Measurements from ENCODE around the gene ANAPC16. TPM values are rescaled to one million over a fixed set of nuclear protein-coding genes. Genes with fewer than 3 reads are reported as not detected.

The ANAPC16 gene
- total RNA-seq, 1 donor from 2014 or later: 113 TPM

DNA sequence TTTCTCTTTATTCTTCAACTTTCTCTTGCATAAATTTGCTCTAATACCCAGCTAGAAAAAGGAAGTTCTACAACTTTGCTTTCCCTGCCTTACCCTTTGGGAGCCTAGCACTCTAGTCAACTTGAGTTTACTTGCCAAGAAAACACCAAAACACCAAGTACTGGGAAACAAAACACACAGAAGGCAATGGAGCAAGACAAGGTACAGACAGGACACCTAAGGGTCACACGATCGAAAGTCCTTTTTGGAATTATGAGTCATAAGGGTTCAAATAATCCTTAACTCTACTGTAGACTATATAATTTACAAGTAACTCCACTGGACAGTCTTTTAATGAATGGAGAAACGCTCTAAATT lies 42.6 kb upstream of the ANAPC16 start:
- Histone ChIP-seq H3K36me3 (peaks cover 2% of the 10 kb centered on the region), H3K4me1 (peaks cover 23% of the 10 kb centered on the region), H3K4me3 (no peak overlapping the region), H3K27ac (no peak overlapping the region), H3K27me3 (ENCODE audit: low read depth) (no peaks in the 10 kb centered on the region), H3K9me3 (no peaks in the 10 kb centered on the region)
- ATAC-seq (no peak), DNase-seq (no peak)
- TF ChIP-seq, protein P1, sequence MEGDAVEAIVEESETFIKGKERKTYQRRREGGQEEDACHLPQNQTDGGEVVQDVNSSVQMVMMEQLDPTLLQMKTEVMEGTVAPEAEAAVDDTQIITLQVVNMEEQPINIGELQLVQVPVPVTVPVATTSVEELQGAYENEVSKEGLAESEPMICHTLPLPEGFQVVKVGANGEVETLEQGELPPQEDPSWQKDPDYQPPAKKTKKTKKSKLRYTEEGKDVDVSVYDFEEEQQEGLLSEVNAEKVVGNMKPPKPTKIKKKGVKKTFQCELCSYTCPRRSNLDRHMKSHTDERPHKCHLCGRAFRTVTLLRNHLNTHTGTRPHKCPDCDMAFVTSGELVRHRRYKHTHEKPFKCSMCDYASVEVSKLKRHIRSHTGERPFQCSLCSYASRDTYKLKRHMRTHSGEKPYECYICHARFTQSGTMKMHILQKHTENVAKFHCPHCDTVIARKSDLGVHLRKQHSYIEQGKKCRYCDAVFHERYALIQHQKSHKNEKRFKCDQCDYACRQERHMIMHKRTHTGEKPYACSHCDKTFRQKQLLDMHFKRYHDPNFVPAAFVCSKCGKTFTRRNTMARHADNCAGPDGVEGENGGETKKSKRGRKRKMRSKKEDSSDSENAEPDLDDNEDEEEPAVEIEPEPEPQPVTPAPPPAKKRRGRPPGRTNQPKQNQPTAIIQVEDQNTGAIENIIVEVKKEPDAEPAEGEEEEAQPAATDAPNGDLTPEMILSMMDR (IDR thresholded peaks at IDR 0.05): no peak
- intact Hi-C loops (cut with DNase I): no loop called here

DNA sequence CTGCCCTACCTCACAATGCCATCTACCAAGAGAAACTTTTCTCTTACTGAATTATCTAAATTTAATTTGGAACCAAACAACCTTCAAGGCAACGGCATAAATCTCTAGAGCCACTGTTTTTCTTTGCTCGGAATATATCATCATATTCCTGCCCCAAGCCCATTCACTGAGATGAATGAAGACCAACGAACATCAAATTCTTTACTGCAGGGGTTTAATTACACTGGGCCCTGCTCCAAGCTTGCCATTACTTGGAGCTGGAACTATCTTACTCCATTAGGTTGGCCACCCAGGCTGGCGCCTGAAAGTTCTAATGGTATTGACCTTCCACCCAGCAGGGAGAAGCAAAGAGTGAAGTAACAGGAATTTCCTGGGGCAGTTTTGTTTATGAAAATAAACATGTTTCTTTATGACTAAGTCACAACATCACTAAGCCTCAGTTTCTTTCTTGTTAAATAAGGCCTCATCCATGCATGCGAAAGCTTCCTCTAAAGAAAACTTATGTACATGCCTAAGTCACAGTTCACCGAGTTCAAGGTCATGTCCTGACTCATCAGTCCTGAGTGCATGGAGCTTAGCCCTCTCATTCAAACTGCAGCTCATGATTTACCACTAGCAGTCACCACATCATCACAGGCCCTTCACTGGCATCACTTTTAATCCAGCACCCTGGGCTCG lies 42.1 kb upstream of the ANAPC16 start:
- DNase-seq: no peak

DNA sequence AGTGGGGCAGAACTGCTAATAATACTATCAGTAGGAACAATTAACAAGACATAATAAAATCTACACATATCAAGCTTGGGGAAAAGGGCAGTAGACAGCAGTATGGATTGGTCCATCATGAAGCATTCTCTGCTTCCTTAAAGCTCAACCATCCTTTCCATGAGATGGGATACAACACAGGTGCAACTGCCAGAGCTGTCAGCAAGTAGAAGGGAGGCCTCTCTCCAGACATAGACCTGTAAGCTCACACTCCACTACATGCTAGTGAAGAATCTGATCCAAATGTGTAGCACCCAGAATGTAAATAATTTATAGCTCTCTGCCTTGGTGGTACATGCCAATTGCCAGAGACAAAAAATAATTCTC lies 41.5 kb upstream of the ANAPC16 start:
- TF ChIP-seq, protein P1 (IDR thresholded peaks at IDR 0.05): no peak
- Histone ChIP-seq H3K27me3 (ENCODE audit: low read depth) (no peaks in the 10 kb centered on the region), H3K4me1 (peaks cover 23% of the 10 kb centered on the region), H3K9me3 (no peaks in the 10 kb centered on the region), H3K36me3 (peaks cover 12% of the 10 kb centered on the region), H3K27ac (no peak overlapping the region), H3K4me3 (no peak overlapping the region)
- DNase-seq (no peak), ATAC-seq (no peak)
- intact Hi-C loops (cut with DNase I): no loop called here

More for the DNA sequence above, 42.1 kb upstream of the ANAPC16 start:
- H3K36me3 ChIP-seq: peaks cover 7% of the 10 kb centered on the region
- no peaks in the 10 kb centered on the region for H3K9me3 ChIP-seq
- no peak for ATAC-seq
- peaks cover 23% of the 10 kb centered on the region for H3K4me1 ChIP-seq
- no peak overlapping the region for H3K27ac ChIP-seq
- no peak overlapping the region for H3K4me3 ChIP-seq
- no peaks in the 10 kb centered on the region for H3K27me3 ChIP-seq (ENCODE audit: low read depth)
- intact Hi-C loops (cut with DNase I): no loop called here
- TF ChIP-seq, protein P1 (IDR thresholded peaks at IDR 0.05): no peak

DNA sequence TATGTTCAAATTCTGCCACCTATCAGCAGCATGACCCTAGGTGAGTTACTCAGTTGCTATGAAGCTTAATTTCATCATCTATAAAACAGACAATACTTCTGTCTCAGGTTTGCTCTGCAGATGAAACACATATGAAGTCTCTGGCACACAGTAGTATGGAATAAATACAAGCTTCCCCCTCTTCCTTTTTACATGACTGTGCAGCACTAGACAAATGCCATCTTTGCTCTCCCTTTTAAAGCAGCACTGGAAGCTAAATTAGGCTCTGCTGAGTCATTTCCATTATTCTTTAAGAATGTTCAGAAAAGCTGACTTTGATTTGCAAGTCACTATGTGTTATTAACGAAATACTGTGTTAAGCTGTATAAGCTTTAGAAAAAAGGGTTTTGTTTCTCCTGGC lies 40.7 kb upstream of the ANAPC16 start:
- Histone ChIP-seq H3K27ac (no peak overlapping the region), H3K9me3 (no peaks in the 10 kb centered on the region), H3K4me1 (peaks cover 19% of the 10 kb centered on the region), H3K27me3 (ENCODE audit: low read depth) (no peaks in the 10 kb centered on the region), H3K36me3 (peaks cover 13% of the 10 kb centered on the region), H3K4me3 (no peak overlapping the region)
- DNase-seq: no peak
- TF ChIP-seq, protein P1 (IDR thresholded peaks at IDR 0.05): no peak
- intact Hi-C loops (cut with DNase I): no loop called here
- no peak for ATAC-seq

DNA sequence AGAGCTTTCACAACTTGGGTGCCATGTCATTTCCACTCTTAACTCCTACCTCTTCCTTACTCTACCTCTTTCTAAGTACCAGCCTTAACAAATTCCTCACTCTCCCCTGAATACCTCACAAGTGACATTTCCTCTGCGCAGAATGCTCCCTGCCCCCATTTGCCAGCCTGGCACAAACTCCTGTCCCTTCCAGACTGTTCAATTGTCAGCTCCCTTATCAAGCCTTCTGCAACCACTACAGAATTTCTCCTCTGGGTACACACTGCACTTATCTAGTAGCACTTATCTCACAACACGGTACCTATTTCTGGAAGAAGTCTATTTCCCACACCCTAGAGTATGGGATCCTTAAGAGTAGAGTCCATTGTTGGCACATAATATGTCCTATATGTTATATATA lies 39.1 kb upstream of the ANAPC16 start:
- intact Hi-C loops (cut with DNase I): no loop called here
- Histone ChIP-seq H3K9me3 (no peaks in the 10 kb centered on the region), H3K4me3 (no peak overlapping the region), H3K27ac (no peak overlapping the region), H3K4me1 (peaks cover 4% of the 10 kb centered on the region), H3K27me3 (ENCODE audit: low read depth) (no peaks in the 10 kb centered on the region), H3K36me3 (peaks cover 13% of the 10 kb centered on the region)
- ATAC-seq (peak; percentile 53 to 68), DNase-seq (no peak)
- TF ChIP-seq, protein P1 (IDR thresholded peaks at IDR 0.05): no peak
